Esophagus squamous epithelium (tissue), 4 donors: Measurements from ENCODE around the gene SUSD4.

ENCODE experiments used
- POLR2A ChIP-seq, 4 donors: fragments of 450-650 bp; IDR thresholded peaks; one replicate each; pipeline ENCODE4 v1.6.1; 2017; ENCODE audit warnings: antibody characterized with exemption in 4 of 4, mild to moderate bottlenecking in 4 of 4, moderate library complexity in 3 of 4
- TF ChIP-seq, protein P1 (sequence below), 6 experiments: fragments of 450-650 bp in 4 of 6; fragments of 200-600 bp in 2 of 6; sonication (generic) in 2 of 6; IDR thresholded peaks; one replicate each; pipeline ENCODE4 v1.5.1; 2016 to 2019; ENCODE audit warnings: antibody characterized with exemption in 6 of 6, mild to moderate bottlenecking in 4 of 6, moderate library complexity in 4 of 6

DNA sequence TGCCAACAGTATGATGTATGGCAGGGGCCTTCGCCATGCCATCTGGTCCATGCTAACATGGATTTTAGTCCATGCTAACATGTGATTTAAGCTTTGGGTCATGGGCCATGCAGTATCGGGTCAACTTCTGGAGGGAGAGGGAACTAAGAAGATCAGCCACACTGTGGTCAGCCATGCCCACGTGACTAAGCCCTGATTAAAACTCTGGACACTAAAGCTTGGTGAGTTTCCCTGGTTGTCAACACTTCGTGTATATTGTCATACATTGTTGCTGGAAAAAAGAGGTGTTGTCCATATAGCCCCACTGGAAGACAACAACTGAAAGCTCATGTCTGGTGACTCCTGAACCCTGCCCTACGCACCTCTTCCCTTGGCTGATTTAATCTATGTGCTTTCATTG is 90.5 kb downstream of the SUSD4 start:
- TF ChIP-seq, protein P1, sequence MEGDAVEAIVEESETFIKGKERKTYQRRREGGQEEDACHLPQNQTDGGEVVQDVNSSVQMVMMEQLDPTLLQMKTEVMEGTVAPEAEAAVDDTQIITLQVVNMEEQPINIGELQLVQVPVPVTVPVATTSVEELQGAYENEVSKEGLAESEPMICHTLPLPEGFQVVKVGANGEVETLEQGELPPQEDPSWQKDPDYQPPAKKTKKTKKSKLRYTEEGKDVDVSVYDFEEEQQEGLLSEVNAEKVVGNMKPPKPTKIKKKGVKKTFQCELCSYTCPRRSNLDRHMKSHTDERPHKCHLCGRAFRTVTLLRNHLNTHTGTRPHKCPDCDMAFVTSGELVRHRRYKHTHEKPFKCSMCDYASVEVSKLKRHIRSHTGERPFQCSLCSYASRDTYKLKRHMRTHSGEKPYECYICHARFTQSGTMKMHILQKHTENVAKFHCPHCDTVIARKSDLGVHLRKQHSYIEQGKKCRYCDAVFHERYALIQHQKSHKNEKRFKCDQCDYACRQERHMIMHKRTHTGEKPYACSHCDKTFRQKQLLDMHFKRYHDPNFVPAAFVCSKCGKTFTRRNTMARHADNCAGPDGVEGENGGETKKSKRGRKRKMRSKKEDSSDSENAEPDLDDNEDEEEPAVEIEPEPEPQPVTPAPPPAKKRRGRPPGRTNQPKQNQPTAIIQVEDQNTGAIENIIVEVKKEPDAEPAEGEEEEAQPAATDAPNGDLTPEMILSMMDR (IDR thresholded peaks at IDR 0.05), result no peak
- no peak for TF ChIP-seq POLR2A (IDR thresholded peaks at IDR 0.05)
